ENCODE measurements around the gene ZNF746. TPM values are rescaled to one million over a fixed set of nuclear protein-coding genes. Genes with fewer than 3 reads are reported as not detected.

The ZNF746 gene
- total RNA-seq = 27.2 TPM

DNA sequence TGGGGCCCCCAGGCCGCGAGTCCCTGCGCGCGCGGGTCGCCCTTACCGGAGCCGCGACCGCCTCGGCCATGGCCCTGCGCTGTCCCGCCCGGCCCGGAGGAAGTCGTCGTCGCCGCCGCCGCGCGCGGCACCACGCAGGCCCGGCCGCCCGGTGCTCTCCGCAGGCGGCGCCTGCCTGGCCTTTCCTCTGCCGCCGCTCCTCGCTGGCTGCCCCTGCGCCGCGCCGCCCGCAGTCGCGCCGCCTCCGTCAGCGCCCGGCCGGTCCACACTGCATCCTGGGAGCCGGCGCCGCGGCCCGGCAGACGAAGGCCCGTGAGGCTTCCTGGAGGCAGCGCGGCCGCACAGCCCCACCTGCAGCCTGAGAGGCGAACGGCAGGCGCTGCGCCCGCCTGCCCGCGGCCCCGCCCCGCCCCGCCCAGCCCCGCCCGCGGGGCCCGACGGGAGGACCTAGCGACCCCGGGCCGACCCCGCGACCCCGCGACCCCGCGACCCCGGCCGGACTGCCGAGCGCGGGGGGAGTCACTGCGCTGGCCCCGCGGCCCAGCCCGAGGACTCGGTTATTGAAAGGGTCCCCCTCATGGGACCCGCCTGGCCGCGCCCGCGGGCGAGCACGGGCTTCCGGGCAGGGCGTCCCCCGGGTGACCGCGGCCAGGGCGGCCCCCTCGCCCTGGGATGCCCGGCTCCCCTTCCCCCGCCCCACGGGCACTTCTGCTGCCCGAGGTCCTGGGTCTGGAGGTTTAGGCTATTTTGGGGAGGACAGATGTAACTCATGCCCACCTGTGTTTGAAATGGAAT is at the start of gene ZNF746:
Gene ZNF746, minus strand, starts transcription at position 343 of the 795 bp plus-strand sequence. Its CDS starts 273 bp downstream, at position 70.

GRCh38 chr7:149460493-149461277 is 36.9 kb downstream of the ZNF746 start, which contains the start of gene ZNF777:
TSS of gene ZNF777 (minus strand) at chr7:149461062. CDS start at chr7:149456022, 5,040 bp downstream.

Other genes starting within 250 kb of the ZNF746 start
- 21.6 TPM for gene ZNF783, start 235.6 kb downstream of the ZNF746 start, total RNA-seq
- gene ZNF777, start 36.7 kb downstream of the ZNF746 start, total RNA-seq = 6.3 TPM